D721Med (cell line): Measurements from ENCODE around the gene ANO2.

Experiments
- DNase-seq: peaks from one replicate; pipeline ENCODE4 v3.0.0; 2011; ENCODE audit warnings: low spot score; ENCODE audit not compliant: insufficient read length
- FAIRE-seq: peaks from 2 replicates; lab custom pipeline; 2011; peaks lifted over from hg19 to GRCh38; lab: Jason Lieb, UNC
- CTCF ChIP-seq: IDR thresholded peaks from 2 replicates; pipeline ENCODE4 v1.5.1; 2012; ENCODE audit warnings: mild to moderate bottlenecking, control low read depth; ENCODE audit not compliant: insufficient read depth; ENCODE audit errors: missing control alignments

ANO2 gene

GRCh38 chr12:5521456-5522325 lies 423.4 kb downstream of the ANO2 start:
- no peak for FAIRE-seq
- TF ChIP-seq CTCF, result no peak
- no peak for DNase-seq

GRCh38 chr12:5520831-5521230 lies 424.2 kb downstream of the ANO2 start:
- DNase-seq (no peak), FAIRE-seq (no peak)
- no peak for TF ChIP-seq CTCF

- DNase-seq (no peak), FAIRE-seq (no peak)
- no peak for TF ChIP-seq CTCF
Observed at GRCh38 chr12:5520037-5520436, 425.0 kb downstream of the ANO2 start.

- TF ChIP-seq CTCF, result no peak
- FAIRE-seq (no peak), DNase-seq (no peak)
Observed at GRCh38 chr12:5518584-5519365, 426.3 kb downstream of the ANO2 start.

- TF ChIP-seq CTCF, result no peak
- no peak for FAIRE-seq
- DNase-seq, result no peak
Observed at GRCh38 chr12:5516371-5517241, 428.5 kb downstream of the ANO2 start.

- TF ChIP-seq CTCF, result no peak
- FAIRE-seq (peak; percentile 82), DNase-seq (no peak)
Observed at GRCh38 chr12:5515458-5515857, 429.6 kb downstream of the ANO2 start.
